HepG2 (cell line): Measurements from ENCODE around the gene GSTT2.
"Not testable (repeated sequence)": the region's sequence is repeated elsewhere in the genome, so short reads cannot be mapped to it uniquely, and the experiment has no call there.

Source experiments
- TEAD2 ChIP-seq: sonication (generic); formaldehyde crosslinking; IDR thresholded peaks from 2 replicates; pipeline ENCODE4 v1.9.0; 2021; ENCODE audit warnings: missing genetic modification reagents
- TF ChIP-seq, protein P1 (sequence below): sonication (generic); formaldehyde crosslinking; IDR thresholded peaks from 2 replicates; pipeline ENCODE4 v1.4.0; 2020; ENCODE audit warnings: missing genetic modification reagents, borderline replicate concordance
- TF ChIP-seq, protein P2 (sequence below): IDR thresholded peaks from 2 replicates; pipeline ENCODE4 v1.6.1; 2016

DNA sequence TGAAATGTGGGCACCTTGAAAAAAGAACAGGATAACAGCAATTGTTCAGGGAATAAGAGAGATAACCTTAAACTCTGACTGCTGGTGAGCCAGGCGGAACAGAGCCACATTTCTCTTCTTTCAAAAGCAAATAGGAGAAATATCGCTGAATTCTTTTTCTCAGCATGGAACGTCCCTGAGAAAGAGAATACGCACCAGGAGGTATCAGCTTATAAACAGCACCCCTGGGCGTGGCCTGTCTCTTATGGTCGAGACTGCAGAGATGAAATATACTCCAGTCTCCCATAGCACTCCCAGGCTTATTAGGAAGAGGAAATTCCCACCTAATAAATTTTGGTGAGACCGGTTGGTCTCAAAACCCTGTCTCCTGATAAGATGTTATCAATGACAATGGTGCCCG is 24.0 kb upstream of the GSTT2 start:
- TF ChIP-seq, protein P1, sequence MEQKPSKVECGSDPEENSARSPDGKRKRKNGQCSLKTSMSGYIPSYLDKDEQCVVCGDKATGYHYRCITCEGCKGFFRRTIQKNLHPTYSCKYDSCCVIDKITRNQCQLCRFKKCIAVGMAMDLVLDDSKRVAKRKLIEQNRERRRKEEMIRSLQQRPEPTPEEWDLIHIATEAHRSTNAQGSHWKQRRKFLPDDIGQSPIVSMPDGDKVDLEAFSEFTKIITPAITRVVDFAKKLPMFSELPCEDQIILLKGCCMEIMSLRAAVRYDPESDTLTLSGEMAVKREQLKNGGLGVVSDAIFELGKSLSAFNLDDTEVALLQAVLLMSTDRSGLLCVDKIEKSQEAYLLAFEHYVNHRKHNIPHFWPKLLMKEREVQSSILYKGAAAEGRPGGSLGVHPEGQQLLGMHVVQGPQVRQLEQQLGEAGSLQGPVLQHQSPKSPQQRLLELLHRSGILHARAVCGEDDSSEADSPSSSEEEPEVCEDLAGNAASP (CRISPR knock-in tag), result not testable (repeated sequence)
- TF ChIP-seq TEAD2 (CRISPR knock-in tag), result not testable (repeated sequence)
- TF ChIP-seq, protein P2, sequence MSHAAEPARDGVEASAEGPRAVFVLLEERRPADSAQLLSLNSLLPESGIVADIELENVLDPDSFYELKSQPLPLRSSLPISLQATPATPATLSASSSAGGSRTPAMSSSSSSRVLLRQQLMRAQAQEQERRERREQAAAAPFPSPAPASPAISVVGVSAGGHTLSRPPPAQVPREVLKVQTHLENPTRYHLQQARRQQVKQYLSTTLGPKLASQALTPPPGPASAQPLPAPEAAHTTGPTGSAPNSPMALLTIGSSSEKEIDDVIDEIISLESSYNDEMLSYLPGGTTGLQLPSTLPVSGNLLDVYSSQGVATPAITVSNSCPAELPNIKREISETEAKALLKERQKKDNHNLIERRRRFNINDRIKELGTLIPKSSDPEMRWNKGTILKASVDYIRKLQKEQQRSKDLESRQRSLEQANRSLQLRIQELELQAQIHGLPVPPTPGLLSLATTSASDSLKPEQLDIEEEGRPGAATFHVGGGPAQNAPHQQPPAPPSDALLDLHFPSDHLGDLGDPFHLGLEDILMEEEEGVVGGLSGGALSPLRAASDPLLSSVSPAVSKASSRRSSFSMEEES (CRISPR knock-in tag), result not testable (repeated sequence)
